Keratinocyte (primary cell): ENCODE measurements around the gene DHX35. TPM values are rescaled to one million over a fixed set of nuclear protein-coding genes. Genes with fewer than 3 reads are reported as not detected.

Experiments used
- DNase-seq: peaks from one replicate; pipeline ENCODE4 v3.0.0-alpha.2; 2011; ENCODE audit warnings: low read depth, missing footprints, low spot score
- FAIRE-seq: peaks from 2 replicates; lab custom pipeline; 2011; peaks lifted over from hg19 to GRCh38; lab: Jason Lieb, UNC
- H2AFZ ChIP-seq: 2 replicates; pipeline ENCODE4 v1.6.0; 2012; ENCODE audit warnings: low read length, control low read depth, inconsistent platforms; ENCODE audit not compliant: control insufficient read depth
- H3K27ac ChIP-seq: 2 replicates; pipeline ENCODE4 v1.5.1; 2011; ENCODE audit warnings: low read length; ENCODE audit not compliant: control insufficient read depth, insufficient read depth
- H3K27me3 ChIP-seq: 3 replicates; pipeline ENCODE4 v1.6.0; 2011; ENCODE audit warnings: low read length; ENCODE audit not compliant: control insufficient read depth, insufficient read depth; ENCODE audit errors: extremely low read depth
- H3K36me3 ChIP-seq, 2 experiments: 2 replicates in 1 of 2; 3 replicates in 1 of 2; pipeline ENCODE4 v1.5.1; 2011; ENCODE audit warnings: low read length in 2 of 2, mild to moderate bottlenecking in 1 of 2; ENCODE audit not compliant: control insufficient read depth in 2 of 2, insufficient read depth in 2 of 2; ENCODE audit errors: extremely low read depth in 1 of 2
- H3K4me1 ChIP-seq: 3 replicates; pipeline ENCODE4 v1.5.1; 2011; ENCODE audit warnings: low read length; ENCODE audit not compliant: control insufficient read depth, insufficient read depth; ENCODE audit errors: extremely low read depth
- H3K4me2 ChIP-seq: 3 replicates; pipeline ENCODE4 v1.6.0; 2011; ENCODE audit warnings: low read depth, low read length; ENCODE audit not compliant: control insufficient read depth, insufficient read depth; ENCODE audit errors: extremely low read depth
- H3K4me3 ChIP-seq, 3 experiments: fragments of 200-600 bp in 1 of 3; sonication (generic) in 1 of 3; 2 replicates in 2 of 3; 3 replicates in 1 of 3; pipeline ENCODE4 v1.5.1; 2011 to 2016; ENCODE audit warnings: low read length in 3 of 3, mild to moderate bottlenecking in 3 of 3, control low read depth in 2 of 3, inconsistent platforms in 1 of 3, low read depth in 1 of 3, mixed read lengths in 1 of 3, mixed run types in 1 of 3, moderate library complexity in 1 of 3; ENCODE audit not compliant: control insufficient read depth in 2 of 3, insufficient read depth in 2 of 3; ENCODE audit errors: extremely low read depth in 1 of 3
- H3K79me2 ChIP-seq: 2 replicates; pipeline ENCODE4 v1.6.0; 2012; ENCODE audit warnings: low read length; ENCODE audit not compliant: control insufficient read depth, insufficient read depth
- H3K9ac ChIP-seq: 3 replicates; pipeline ENCODE4 v1.6.0; 2011; ENCODE audit warnings: low read length; ENCODE audit not compliant: control insufficient read depth, insufficient read depth; ENCODE audit errors: extremely low read depth
- H3K9me1 ChIP-seq: 3 replicates; pipeline ENCODE4 v1.6.0; 2011; ENCODE audit warnings: low read length; ENCODE audit not compliant: control insufficient read depth, insufficient read depth; ENCODE audit errors: extremely low read depth
- H3K9me3 ChIP-seq: 2 replicates; pipeline ENCODE4 v1.5.1; 2012; ENCODE audit warnings: low read depth, low read length; ENCODE audit not compliant: control insufficient read depth
- H4K20me1 ChIP-seq: 3 replicates; pipeline ENCODE4 v1.6.0; 2011; ENCODE audit warnings: low read length; ENCODE audit not compliant: control insufficient read depth, insufficient read depth; ENCODE audit errors: extremely low read depth
- CTCF ChIP-seq, 3 experiments: IDR thresholded peaks in 1 of 3; conservative IDR thresholded peaks in 1 of 3; optimal IDR thresholded peaks in 1 of 3; 2 replicates in 2 of 3; 3 replicates in 1 of 3; pipeline versions ENCODE3 to v1.5.1; 2011; ENCODE audit warnings: low read length in 3 of 3, mild to moderate bottlenecking in 3 of 3, moderate library complexity in 2 of 3, control low read depth in 1 of 3, inconsistent platforms in 1 of 3; ENCODE audit not compliant: insufficient read depth in 2 of 3; ENCODE audit errors: extremely low read depth in 1 of 3
- EZH2 ChIP-seq: IDR thresholded peaks from one replicate; pipeline ENCODE4 v1.6.1; 2012; ENCODE audit warnings: inconsistent platforms, mild to moderate bottlenecking, low read length, moderate library complexity
- dilution Hi-C: fragments of 300-500 bp; cut with MboI; formaldehyde crosslinking; loops from one replicate; pipeline ENCODE4 v1.7.0; 2020; ENCODE audit warnings: low sequenced_read_pairs; ENCODE audit not compliant: extremely low pct_ligation_motif_present
- polyA plus RNA-seq, 5 experiments: library from polyadenylated mRNA; depleted of rRNA in 3 of 5; stranded (reverse) in 3 of 5; stranded (forward) in 1 of 5; unstranded in 1 of 5; fragments of >200 nt; gene quantifications; 1 replicate in 1 of 5; 2 replicates in 3 of 5; 3 replicates in 1 of 5; pipeline versions ENCODE4 v1.2.1 to v1.2.3, GENCODE V29; 2011 to 2012; ENCODE audit warnings: missing spikeins in 2 of 5, low read depth in 1 of 5, low replicate concordance in 1 of 5

Gene DHX35
- polyA plus RNA-seq, 1 donor (not counting 4 experiments of a cell fraction or from before 2014, with no cell fraction given), result 9.8 TPM

- peaks cover 4 to 19% of the 10 kb centered on the region in 2 experiments for H3K36me3 ChIP-seq
- peak overlapping the region in 1 of 3 experiments; percentile 7 for H3K4me3 ChIP-seq
- no peaks in the 10 kb centered on the region for H3K27me3 ChIP-seq
- dilution Hi-C loops, result no loop called here
- H3K4me2 ChIP-seq, result peak overlapping the region; percentile 66
- H2AFZ ChIP-seq, result peak overlapping the region; percentile 10
- H3K9ac ChIP-seq, result no peak overlapping the region
- no peak for TF ChIP-seq EZH2
- no peak for TF ChIP-seq CTCF (optimal IDR thresholded peaks at IDR 0.05 in 1 of 3, IDR thresholded peaks at IDR 0.05 in 1 of 3, conservative IDR thresholded peaks at IDR 0.05 in 1 of 3; ENCODE audit: extremely low read depth in 1 of 3, insufficient read depth in 2 of 3, low read length in 3 of 3)
- no peaks in the 10 kb centered on the region for H3K9me3 ChIP-seq
- no peaks in the 10 kb centered on the region for H3K79me2 ChIP-seq
- H3K4me1 ChIP-seq, result peaks cover 13% of the 10 kb centered on the region
- H3K27ac ChIP-seq, result peak overlapping the region; percentile 58
- no peaks in the 10 kb centered on the region for H3K9me1 ChIP-seq
- peak; percentile 50 for DNase-seq
- H4K20me1 ChIP-seq, result no peaks in the 10 kb centered on the region
- peak; percentile 91 for FAIRE-seq
Observed at GRCh38 chr20:39029364-39029763, 67.2 kb downstream of the DHX35 start.

GRCh38 chr20:39032997-39033396 lies 70.9 kb downstream of the DHX35 start:
- H3K9me1 ChIP-seq, result no peaks in the 10 kb centered on the region
- TF ChIP-seq CTCF (optimal IDR thresholded peaks at IDR 0.05 in 1 of 3, IDR thresholded peaks at IDR 0.05 in 1 of 3, conservative IDR thresholded peaks at IDR 0.05 in 1 of 3; ENCODE audit: extremely low read depth in 1 of 3, insufficient read depth in 2 of 3, low read length in 3 of 3), result no peak
- no peak for TF ChIP-seq EZH2
- H3K4me1 ChIP-seq, result peaks cover 13% of the 10 kb centered on the region
- H3K79me2 ChIP-seq, result no peaks in the 10 kb centered on the region
- no peaks in the 10 kb centered on the region for H4K20me1 ChIP-seq
- no peak overlapping the region for H2AFZ ChIP-seq
- dilution Hi-C loops, result no loop called here
- no peak for FAIRE-seq
- no peaks in the 10 kb centered on the region for H3K27me3 ChIP-seq
- H3K4me2 ChIP-seq, result no peak overlapping the region
- no peak overlapping the region for H3K27ac ChIP-seq
- no peak overlapping the region for H3K9ac ChIP-seq
- H3K36me3 ChIP-seq, result peaks cover 3 to 31% of the 10 kb centered on the region in 2 experiments
- no peak for DNase-seq
- H3K9me3 ChIP-seq, result no peaks in the 10 kb centered on the region
- no peak overlapping the region for H3K4me3 ChIP-seq
